HG03342 (cell line): ENCODE data around the gene AQP10.
A peak's percentile ranks its signal among the peaks of the same experiment; 100 is the strongest.
"Not testable (repeated sequence)": the region's sequence is repeated elsewhere in the genome, so short reads cannot be mapped to it uniquely, and the experiment has no call there.

Experiments
- ATAC-seq: cut with Tn5 transposase; IDR thresholded peaks from one replicate; pipeline ENCODE4 v1.9.1; 2021; ENCODE audit warnings: mild to moderate bottlenecking, moderate library complexity; ENCODE audit not compliant: unreplicated experiment

Gene AQP10

DNA sequence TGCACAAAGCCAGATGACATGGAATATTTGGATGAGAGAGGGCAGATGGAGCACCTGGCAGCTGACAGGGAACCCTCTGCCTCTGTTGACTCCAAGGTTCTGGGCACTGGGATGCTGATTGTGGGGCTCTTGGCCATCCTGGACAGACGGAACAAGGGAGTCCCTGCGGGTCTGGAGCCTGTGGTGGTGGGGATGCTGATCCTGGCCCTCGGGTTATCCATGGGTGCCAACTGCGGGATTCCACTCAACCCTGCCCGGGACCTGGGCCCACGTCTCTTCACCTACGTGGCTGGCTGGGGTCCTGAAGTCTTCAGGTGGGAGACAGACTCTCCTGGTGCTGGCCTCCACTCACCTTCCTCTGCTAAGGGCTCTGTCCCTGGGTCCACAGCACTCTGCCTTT, 2.6 kb downstream of the AQP10 start:
- ATAC-seq: no peak

DNA sequence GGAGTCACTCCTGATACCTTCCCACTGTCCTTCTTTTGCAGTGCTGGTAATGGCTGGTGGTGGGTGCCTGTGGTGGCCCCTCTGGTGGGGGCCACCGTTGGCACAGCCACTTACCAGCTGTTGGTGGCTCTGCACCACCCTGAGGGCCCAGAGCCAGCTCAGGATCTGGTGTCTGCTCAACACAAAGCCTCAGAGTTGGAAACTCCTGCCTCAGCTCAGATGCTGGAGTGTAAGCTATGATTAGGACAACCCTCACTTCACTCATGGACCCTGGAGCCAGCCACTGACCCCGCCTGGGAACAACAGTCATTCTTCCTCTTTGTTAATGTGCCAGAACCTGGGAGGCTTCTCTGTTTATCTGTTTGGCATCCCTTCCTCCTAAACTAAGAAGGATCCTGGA, 3.3 kb downstream of the AQP10 start:
- no peak for ATAC-seq

DNA sequence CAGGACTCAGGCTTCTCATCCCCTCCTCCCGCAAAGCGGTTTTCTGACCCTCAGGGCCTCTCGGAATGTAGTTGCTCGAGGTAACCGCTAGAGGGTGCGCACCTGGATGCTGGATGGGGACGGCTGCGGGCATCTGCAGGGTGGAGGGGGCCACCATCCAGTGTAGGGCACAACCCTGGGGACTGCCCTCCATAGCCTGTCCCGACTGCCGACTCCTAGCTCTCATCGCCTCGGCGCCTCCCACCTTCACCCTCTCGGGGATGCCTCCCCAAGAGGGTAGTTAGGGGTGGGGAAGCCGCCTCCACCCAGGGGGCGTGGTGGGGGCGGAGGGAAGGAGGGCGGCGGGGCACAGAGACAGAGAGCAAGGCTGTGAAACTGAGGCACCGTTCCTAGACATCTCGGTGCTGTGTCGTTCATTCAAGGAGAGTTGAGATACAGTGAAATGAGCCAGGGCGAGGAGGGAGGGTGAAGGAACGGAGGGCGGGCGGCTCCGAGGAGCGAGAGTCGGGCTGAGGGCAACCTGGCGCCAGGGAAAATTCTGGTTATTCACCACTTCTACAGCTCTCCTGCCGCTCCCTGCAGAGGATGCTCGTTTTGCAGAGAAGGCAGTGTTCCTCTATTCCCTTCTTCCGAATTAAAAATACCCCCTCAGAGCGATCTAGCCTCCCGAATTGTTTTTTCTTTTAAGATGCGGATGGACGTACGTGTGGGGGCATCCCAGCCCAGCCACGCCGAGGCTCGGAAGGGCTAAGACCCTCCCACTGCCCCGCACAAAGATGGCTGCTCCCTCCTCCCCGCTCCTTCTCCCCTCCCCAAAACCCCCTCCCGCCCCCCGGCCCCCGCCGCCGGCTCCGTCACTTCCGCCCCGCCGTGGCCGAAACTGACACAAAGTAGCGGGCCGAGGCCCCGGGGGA, 4.0 kb downstream of the AQP10 start, which contains the start of gene ATP8B2:
TSS of gene ATP8B2 (plus strand) at position 857 of the 914 bp plus-strand sequence. CDS start 2,617 bp downstream, outside the sequence.
- ATAC-seq: peak; percentile 36

DNA sequence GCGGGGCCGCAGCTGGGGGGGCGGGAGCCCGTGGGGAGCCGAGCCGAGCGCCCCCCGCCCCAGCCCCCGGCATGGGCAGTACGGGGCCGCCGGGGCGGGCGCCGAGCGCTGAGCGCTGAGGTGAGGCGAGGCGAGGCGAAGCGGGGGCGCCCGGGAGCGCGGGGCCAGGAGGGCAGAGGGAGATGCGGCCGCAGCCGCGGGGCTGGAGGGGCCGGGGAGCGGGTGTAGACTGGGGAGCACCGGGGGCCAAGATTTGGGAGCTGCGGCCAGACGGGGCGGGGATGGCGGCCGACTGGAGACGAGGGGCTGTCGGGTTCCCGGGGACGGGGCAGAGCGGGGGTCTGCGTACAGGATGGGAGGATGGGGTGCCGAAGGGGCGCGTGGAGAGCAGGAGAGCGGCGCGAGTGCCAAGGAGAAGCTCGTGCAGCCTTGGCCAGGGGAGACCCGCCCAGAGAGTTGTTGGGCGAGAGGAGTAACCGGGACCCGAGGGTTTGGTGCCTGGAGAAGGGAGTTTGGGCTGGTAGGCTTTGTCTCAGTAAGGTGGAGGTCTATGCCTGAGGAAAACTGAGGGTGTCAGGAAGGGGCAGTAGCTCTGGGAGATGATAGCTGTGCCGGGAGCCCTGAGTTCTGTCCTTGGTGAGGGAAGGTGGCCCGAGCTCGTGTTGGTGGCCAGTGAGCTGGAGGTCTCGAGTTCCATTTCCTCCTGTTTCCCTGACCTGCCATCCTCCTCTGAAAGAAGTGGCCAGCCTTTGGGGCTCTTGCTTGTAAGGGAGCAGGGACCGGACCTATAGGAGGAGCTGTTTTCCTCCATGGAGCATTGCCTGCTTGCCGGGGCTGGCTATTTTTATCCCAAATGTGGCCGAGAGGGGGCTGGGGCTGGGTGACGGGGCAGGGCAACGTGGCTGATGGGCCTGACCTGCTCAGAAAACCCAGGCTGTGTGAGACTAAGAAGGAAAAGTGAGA, 5.0 kb downstream of the AQP10 start:
- no peak for ATAC-seq

DNA sequence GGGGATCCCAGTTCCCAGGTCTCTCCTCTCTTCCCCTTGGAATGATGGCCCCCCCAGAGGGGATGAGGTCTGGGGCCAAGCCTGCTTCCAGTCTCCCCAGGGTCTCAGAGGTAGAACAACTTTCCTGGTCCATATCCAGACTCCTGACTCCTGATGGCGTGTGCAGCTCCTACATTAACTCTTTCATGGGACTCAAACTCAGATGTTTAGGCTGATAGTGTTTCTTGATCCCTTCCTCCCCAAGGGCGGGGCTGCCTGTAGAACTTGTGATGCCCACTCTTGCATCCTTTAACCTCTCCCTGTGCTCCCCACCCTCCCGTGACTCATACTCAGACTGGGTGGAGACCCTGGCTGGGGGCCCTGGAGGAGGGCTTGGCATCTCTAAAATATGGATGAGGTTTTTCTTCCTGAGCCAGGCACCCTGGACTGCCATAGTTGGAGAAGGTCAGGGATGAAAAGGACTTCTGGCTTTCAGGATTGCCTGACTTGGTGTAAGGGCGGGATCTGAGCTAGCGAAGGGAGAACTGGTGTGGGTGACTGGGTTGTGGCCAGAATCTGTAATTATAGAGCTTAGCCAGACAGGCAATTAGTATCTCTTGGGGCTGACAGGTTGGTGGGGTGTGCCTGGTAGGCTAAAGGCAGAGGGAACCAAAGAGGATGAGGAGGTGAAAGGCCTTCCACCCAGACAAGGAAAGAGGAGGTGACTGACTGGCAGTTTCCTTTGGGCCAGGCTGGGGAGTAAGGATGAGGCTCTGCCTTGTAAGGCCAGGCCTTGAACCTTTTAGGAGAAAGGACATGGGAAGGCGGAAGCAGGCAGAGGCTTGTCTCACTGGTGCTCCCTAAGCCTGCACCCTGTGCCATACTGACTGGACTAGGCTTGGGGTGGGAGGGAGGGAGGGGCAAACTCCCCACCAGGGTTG, 5.9 kb downstream of the AQP10 start:
- no peak for ATAC-seq

DNA sequence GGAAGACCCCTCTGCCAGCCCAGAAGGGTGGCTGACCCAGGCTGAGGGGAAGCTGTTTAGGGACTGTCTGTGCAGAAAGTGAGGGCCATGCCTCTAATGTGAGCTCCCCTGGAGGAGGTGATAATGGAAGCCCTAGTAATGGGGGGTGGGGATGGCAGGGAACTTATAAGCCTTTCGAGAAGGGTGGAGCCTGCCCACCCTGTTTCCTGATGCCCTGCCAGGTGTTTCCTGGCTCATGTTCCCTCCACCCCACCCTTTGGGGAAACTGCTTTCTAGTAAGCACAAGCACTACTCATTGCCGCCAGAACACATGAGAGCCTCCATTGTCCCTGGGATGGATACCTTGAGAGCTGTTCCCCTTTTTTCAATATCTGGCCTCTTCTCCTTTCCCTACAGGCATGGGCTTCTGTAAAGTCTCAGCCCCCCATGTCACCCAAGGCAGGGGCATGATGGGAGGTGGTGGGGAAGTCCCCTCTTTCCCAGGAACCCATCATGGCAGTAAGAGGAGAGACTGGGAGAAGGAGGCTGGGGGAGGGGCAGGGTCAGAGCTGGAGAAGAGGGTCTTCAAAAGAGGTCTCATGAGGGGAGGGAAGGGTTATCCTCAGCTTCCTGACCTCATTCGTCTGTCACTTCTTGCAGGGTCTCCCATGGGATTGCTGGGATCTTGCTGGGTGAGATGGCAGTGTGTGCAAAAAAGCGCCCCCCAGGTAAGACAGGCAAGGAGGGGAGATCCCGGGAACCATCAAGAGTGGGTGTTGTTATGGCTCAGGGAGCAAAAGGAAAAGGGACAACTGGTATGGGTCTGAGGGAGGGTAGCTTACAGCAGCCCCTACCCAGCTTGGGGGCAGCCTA, 6.8 kb downstream of the AQP10 start:
- ATAC-seq: no peak

DNA sequence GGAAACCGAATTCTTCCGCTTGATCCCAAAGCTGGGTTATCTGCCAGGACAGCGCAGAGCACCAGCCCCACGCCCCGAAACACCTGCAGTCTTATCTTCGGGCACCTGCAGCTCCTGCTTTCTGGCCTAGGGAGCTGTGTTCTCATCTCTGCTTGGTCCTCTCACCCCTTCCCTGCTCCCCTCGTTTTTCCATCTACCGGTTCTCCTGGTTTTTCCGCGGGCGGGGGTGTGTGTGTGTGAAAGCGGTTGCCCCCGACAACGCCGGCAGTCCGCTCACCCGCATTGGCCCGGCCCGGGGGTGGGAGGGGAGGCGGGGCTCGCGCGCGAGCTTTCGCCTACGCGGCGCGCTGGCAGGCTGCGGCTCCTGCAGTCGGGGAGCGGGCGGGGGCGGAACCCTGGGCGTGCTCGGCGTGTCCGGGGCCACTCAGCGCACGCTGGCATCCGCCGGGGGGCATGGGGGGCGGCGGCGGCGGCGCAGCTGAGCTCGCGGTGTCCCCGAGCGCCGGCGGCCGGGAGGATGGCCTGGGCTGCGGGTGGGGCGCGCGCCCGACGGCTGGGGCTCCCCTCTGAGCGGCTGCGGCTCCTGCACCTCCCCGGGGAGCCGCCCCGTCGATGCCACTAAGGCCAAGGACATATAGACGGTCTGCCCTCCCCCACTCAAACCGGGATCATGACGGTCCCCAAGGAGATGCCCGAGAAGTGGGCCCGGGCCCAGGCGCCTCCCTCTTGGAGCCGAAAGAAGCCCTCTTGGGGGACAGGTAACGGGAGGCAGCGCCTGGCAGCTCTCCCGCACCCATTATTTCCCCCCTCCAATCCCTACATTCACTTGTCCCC, 7.6 kb downstream of the AQP10 start:
- no peak for ATAC-seq

DNA sequence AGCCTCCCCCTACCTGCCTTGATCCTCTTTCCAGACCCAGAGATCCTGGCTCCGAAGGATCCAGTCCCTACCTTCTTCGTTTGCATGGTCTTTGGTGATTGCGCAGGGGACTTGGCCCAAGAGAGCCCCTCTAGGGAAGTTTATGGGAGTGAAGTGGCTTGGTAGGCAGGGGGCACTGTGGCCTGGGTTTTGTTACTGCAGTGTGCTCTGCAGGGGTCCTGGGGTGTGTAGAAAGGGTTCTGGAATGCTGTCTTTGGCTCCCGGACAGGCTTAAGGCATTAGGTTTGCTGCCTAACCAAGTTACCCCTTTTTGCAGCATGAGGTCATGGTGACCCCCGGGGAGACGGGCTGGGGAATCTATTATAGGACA, 8.2 kb downstream of the AQP10 start:
- ATAC-seq: no peak

DNA sequence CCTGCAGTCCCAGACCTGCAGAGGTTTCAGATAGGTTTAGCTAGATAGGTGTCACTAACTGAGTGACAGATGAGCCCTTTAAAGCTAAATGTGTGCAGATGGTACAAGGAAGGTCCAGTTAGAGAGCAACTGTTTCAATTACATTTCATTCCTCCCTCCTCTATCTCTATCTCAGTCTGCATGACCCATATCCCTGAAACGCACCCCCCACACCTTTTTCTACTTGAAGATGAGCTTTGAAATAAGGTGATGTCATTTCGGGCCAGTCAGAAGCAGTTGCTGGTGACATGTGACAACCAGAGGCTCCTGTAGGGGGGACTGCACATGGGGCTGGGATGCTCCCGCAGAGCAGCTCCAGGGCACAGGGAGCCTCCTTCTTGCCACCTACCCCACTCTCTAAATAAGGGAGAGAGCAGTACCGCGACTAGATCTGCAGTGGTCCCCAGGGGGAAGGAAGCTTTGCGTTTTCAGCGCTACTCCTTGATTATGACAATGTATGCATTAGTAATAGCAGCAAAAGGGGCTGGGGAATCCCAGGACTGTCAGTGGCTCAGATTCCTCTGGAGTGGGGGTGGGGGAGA, 8.7 kb downstream of the AQP10 start:
- ATAC-seq: no peak

DNA sequence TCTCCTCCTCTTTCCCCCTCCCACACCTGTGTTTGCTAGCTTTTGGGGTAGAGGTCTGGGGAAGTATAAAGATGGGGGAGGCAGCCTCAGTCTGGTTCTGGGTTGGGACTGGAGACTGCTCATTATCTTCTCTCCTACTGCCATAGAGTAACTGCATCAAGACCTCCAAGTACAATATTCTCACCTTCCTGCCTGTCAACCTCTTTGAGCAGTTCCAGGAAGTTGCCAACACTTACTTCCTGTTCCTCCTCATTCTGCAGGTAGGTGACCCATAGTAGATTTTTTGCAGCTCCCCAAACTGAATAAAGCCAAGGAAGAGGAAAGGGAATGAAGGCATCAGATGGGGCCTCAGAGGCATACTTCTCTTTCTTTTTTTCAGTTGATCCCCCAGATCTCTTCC, 9.8 kb downstream of the AQP10 start:
- no peak for ATAC-seq

DNA sequence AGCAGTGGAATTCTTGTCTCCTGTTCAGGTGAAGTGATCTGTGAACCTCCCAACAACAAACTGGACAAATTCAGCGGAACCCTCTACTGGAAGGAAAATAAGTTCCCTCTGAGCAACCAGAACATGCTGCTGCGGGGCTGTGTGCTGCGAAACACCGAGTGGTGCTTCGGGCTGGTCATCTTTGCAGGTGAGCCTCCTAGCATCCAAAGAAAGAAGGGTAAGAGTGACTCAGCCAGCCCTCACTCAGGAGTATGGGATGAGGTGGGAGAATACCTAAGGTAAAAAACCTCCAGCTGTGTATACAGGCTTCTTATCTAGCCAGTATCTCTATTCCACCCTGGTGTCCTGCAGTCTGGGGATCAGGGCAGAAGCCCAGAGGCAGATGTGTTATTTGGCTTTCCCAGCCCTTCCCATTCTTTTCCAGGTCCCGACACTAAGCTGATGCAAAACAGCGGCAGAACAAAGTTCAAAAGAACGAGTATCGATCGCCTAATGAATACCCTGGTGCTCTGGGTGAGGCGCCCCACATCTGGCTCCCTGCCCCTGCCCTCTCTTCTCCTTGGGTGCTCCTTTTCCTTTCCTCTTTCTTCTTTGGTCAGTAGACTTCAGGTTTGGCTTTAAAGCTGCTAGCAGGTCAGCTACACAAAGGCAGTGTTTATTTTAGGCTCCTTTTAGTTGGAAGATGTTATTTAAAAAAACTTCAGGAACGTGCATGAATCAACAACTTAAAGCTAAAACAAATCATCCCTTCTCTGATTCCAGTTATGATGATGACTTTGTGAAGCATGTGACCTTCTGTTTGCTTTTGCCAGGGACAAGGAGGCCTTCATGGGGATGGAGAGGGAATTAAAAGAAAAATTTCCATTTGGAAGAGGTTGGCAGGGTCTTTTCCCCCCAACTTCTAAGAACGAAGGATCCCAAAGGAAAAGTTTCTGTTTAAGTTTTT, 13.5 kb downstream of the AQP10 start:
- no peak for ATAC-seq

DNA sequence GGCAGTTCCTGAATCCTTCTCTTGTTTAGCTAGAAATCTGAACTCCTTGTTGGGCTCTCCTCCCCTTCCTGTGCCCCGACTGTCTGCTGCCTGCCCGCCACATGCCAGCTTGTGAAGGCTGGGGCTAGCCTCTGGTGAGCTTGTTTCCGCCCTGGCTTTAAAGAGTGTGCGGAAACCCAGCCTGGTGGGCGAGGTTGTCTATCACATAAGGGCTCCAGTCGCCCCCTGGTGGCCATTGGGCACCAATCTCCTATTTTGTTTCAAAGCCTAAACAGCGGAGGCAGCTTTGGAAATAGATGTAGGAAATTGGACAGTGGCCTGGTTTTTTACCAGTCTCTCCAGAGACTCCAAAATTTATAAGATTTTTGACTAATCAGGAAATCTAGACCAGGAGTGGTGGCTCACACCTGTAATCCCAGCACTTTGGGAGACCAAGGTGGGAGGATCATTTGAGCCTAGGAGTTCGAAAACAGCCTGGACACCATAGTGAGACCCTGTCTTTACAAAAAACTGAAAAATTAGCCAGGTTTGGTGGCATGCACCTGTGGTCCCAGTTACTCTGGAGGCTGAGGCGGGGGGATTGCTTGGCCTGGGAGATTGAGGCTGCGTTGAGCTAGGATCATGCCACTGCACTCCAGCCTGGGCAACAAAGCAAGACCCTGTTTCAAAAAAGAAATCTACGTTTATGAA, 14.3 kb downstream of the AQP10 start:
- no peak for ATAC-seq

DNA sequence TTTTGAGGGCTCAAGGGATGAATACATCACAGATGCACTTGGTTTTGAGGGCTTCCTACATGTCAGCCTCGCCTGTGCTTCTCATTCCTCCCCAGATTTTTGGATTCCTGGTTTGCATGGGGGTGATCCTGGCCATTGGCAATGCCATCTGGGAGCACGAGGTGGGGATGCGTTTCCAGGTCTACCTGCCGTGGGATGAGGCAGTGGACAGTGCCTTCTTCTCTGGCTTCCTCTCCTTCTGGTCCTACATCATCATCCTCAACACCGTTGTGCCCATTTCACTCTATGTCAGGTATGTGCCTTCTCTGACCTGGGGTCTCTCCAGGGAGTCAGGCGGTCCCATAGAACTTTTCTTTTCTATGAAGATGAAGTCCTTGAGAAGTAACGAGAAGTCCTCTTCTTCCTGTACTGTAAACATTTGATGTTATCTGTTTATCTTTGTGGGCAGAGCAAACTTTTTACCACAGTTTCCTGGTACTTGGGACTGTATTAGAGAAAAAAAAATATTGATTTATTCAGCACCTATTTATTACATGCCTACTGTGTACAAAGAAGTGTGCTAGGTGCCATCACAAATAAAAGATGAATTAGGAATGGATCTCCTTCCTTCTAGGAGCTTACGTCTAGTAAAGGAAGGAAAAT, 16.5 kb downstream of the AQP10 start:
- ATAC-seq: no peak

DNA sequence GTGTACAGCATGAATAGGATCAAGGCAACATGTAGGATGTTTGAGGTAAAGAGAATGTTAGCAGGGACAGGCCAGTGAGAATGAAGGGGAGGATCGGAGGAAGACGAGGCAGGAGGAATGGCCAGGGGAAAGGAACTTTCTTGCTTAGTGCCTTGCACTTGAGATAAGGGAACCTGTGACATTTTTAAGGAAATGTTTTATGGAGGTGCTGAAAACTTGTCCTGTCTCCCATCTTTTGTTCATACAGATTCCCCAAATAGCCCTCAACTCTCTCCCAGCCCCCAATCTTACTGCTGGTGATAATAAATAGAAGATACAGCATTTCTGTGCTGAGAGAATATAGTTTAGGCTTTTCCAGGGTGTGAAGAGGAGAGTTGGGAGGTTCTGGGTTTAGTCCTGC, 18.0 kb downstream of the AQP10 start:
- ATAC-seq: no peak

DNA sequence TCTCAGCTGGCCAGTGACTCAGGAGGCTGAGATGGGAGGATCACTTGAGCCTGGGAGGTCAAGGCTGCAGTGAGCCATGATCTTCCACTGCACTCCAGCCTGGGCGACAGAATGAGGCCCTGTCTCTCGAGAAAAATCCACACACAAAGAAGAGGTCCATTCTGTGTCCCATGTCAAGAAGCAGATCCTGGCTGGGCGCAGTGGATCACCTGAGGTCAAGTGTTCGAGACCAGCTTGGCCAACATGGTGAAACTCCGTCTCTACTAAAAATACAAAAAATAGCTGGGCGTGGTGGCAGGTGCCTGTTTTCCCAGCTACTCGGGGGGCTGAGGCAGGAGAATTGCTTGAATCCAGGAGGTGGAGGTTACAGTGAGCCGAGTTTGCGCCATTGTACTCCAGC, 20.5 kb downstream of the AQP10 start:
- ATAC-seq: not testable (repeated sequence)

DNA sequence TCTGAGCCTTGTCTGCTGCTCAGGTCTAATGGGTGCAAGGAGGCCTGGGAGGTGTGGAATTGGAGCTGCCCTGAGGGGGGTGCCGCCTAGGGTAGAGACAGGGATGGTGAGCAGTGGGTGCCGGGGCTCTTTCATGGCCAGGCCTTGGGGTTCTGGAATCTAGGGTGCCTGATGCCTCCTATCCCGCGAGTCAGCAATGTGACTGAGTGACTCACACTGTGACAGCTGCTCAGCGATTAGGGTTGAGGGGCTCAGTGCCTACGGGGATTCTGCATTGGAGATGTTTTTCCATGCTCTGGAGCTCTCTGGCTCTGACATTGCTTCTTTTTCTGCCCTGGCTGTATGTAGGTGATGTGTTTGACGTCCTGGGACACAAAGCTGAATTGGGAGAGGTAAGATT, 21.2 kb downstream of the AQP10 start:
- no peak for ATAC-seq
